Measurements from ENCODE around the gene ZNF174. TPM values are rescaled to one million over a fixed set of nuclear protein-coding genes. Genes with fewer than 3 reads are reported as not detected.

ZNF174 gene
- total RNA-seq, 1 experiment from 2014 or later: 9.5 TPM

DNA sequence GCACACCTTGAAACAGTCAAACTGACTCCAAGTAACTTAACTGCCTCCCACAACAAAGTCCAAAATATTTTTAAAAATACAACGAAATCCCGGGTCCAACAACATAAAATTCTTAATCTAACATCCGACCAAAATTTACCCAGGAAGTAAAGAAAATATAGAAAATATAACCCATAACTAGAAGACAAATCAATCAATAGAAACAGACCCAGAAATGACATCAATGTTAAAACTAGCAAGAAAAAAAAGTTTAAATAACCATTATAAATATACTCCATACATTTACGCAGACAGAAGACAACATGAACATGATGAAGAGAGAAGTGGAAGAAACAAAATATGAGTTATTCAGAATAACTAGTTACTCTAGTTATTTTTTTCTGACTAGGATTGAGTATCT lies 38.6 kb downstream of the ZNF174 start:
- ChIA-PET CTCF (no interaction called here), POLR2A (ENCODE audit: unreplicated experiment) (no interaction called here)
- no peak for DNase-seq
- Histone ChIP-seq H4K20me1 (ENCODE audit: low read length) (no peaks in the 10 kb centered on the region), H3K27ac (ENCODE audit: low read length) (no peak overlapping the region), H3K4me2 (ENCODE audit: low read length) (no peak overlapping the region), H3K4me3 (ENCODE audit: low read length) (no peak overlapping the region), H3K4me1 (ENCODE audit: insufficient read depth, low read length) (no peaks in the 10 kb centered on the region), H3K36me3 (ENCODE audit: low read depth, low read length) (no peaks in the 10 kb centered on the region), H3K9me3 (ENCODE audit: low read length) (no peaks in the 10 kb centered on the region), H3K27me3 (ENCODE audit: low read length) (no peaks in the 10 kb centered on the region), H2AFZ (ENCODE audit: low read length) (no peak overlapping the region), H3K9ac (ENCODE audit: low read length) (no peak overlapping the region), H3K9me2 (replicated peaks; ENCODE audit: low read length) (no peaks in the 10 kb centered on the region), H3K79me2 (ENCODE audit: low read length) (no peaks in the 10 kb centered on the region), H3F3A (ENCODE audit: low read length, unreplicated experiment) (no peaks in the 10 kb centered on the region)
- no TSS peak for BruUV-seq (replicated peaks)
- ATAC-seq: no peak
- intact Hi-C loops (cut with micrococcal nuclease): no loop called here
- TF ChIP-seq EZH2 (IDR thresholded peaks at IDR 0.05; ENCODE audit: low read length, unreplicated experiment): no peak
- no peak for TF ChIP-seq EZH2phosphoT487 (IDR thresholded peaks at IDR 0.05; ENCODE audit: borderline replicate concordance, low read length)
- TF ChIP-seq, protein P1, sequence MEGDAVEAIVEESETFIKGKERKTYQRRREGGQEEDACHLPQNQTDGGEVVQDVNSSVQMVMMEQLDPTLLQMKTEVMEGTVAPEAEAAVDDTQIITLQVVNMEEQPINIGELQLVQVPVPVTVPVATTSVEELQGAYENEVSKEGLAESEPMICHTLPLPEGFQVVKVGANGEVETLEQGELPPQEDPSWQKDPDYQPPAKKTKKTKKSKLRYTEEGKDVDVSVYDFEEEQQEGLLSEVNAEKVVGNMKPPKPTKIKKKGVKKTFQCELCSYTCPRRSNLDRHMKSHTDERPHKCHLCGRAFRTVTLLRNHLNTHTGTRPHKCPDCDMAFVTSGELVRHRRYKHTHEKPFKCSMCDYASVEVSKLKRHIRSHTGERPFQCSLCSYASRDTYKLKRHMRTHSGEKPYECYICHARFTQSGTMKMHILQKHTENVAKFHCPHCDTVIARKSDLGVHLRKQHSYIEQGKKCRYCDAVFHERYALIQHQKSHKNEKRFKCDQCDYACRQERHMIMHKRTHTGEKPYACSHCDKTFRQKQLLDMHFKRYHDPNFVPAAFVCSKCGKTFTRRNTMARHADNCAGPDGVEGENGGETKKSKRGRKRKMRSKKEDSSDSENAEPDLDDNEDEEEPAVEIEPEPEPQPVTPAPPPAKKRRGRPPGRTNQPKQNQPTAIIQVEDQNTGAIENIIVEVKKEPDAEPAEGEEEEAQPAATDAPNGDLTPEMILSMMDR (conservative IDR thresholded peaks at IDR 0.05; ENCODE audit: low read depth, low read length): no peak

DNA sequence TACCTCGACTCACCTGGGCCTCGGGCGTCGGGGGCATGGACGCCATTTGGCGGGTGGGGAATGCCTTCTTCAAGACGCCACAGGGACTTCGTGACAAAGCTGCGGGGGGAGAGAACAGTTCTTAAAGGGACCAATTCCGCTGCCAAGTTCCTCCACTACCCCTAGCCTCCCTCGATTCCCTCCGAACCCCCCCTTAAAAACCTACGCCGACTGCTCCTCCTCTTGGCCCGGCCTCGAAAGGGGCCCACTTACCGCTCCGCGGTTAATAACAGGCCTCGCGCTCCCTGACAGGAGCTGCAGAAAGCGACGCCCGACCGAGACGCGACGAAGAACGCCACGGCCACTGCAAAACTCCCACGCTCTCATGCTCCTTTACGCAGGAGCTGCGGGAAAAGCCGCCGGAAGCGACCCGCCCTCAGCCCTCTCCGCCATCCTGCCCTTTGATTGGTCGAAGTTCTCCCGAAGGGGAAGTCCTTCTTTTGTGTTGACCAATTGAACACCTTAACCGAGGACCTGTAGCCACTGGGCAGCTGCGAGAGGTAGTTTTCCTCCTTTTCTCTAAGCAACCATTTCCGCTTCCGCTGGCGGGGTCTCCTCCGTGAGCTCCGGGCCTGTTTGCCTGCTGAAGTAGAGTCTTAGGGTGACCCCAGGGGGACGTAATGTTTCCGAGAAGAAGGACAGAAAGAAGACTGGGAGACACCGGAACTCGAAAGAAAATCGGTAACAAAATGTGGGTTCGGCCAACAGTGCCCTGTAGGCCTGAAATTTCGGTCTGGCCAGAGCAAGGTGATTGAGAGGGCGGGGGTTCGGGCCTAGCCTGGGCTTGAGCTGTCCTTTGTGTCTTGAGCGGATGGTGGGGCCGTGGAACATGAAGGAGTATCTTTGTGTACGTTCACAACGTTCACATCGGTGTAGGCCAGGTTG lies 42.4 kb downstream of the ZNF174 start, which contains the start of the genes NAA60 and ZNF597:
NAA60 (plus strand) TSS at position 573 of the 924 bp plus-strand sequence. CDS start 32,548 bp downstream, outside the sequence.
ZNF597 (minus strand) TSS at position 397 of the 924 bp plus-strand sequence; CDS start at position 46, 351 bp downstream.
- no peak for ATAC-seq
- Histone ChIP-seq H3K4me3 (ENCODE audit: low read length) (no peak within 1 kb of the TSS), H3K4me2 (ENCODE audit: low read length) (no peak within 1 kb of the TSS), H3K4me1 (ENCODE audit: insufficient read depth, low read length) (no peaks in the 10 kb centered on the region), H3K36me3 (ENCODE audit: low read depth, low read length) (no peaks in the 10 kb centered on the region), H4K20me1 (ENCODE audit: low read length) (no peaks in the 10 kb centered on the region), H3K27ac (ENCODE audit: low read length) (no peak within 1 kb of the TSS), H3K9ac (ENCODE audit: low read length) (no peak within 1 kb of the TSS), H3K9me3 (ENCODE audit: low read length) (no peaks in the 10 kb centered on the region), H2AFZ (ENCODE audit: low read length) (no peak within 1 kb of the TSS), H3K27me3 (ENCODE audit: low read length) (no peaks in the 10 kb centered on the region), H3F3A (ENCODE audit: low read length, unreplicated experiment) (no peaks in the 10 kb centered on the region), H3K79me2 (ENCODE audit: low read length) (no peaks in the 10 kb centered on the region), H3K9me2 (replicated peaks; ENCODE audit: low read length) (no peaks in the 10 kb centered on the region)
- CTCF ChIA-PET: no interaction called here
- TF ChIP-seq EZH2phosphoT487 (IDR thresholded peaks at IDR 0.05; ENCODE audit: borderline replicate concordance, low read length): no peak
- TF ChIP-seq, protein P1 (conservative IDR thresholded peaks at IDR 0.05; ENCODE audit: low read depth, low read length): no peak
- TF ChIP-seq EZH2 (IDR thresholded peaks at IDR 0.05; ENCODE audit: low read length, unreplicated experiment): no peak
- BruUV-seq (replicated peaks): no TSS peak
- POLR2A ChIA-PET (ENCODE audit: unreplicated experiment): no interaction called here
- intact Hi-C loops (cut with micrococcal nuclease): no loop called here
- no peak for DNase-seq

GRCh38 chr16:3444032-3444388 lies 43.0 kb downstream of the ZNF174 start:
- TF ChIP-seq, protein P1 (conservative IDR thresholded peaks at IDR 0.05; ENCODE audit: low read depth, low read length): no peak
- TF ChIP-seq EZH2 (IDR thresholded peaks at IDR 0.05; ENCODE audit: low read length, unreplicated experiment) (no peak), EZH2phosphoT487 (IDR thresholded peaks at IDR 0.05; ENCODE audit: borderline replicate concordance, low read length) (no peak)
- Histone ChIP-seq H3K9me2 (replicated peaks; ENCODE audit: low read length) (no peaks in the 10 kb centered on the region), H3K27ac (ENCODE audit: low read length) (no peak overlapping the region), H3K27me3 (ENCODE audit: low read length) (no peaks in the 10 kb centered on the region), H3K4me3 (ENCODE audit: low read length) (no peak overlapping the region), H3F3A (ENCODE audit: low read length, unreplicated experiment) (no peaks in the 10 kb centered on the region), H3K9ac (ENCODE audit: low read length) (no peak overlapping the region), H2AFZ (ENCODE audit: low read length) (no peak overlapping the region), H3K36me3 (ENCODE audit: low read depth, low read length) (no peaks in the 10 kb centered on the region), H3K9me3 (ENCODE audit: low read length) (no peaks in the 10 kb centered on the region), H3K4me2 (ENCODE audit: low read length) (no peak overlapping the region), H4K20me1 (ENCODE audit: low read length) (no peaks in the 10 kb centered on the region), H3K4me1 (ENCODE audit: insufficient read depth, low read length) (no peaks in the 10 kb centered on the region), H3K79me2 (ENCODE audit: low read length) (no peaks in the 10 kb centered on the region)
- intact Hi-C loops (cut with micrococcal nuclease): no loop called here
- no TSS peak for BruUV-seq (replicated peaks)
- DNase-seq (no peak), ATAC-seq (no peak)
- POLR2A ChIA-PET (ENCODE audit: unreplicated experiment): no interaction called here
- CTCF ChIA-PET: no interaction called here

Data from PC-3 (cell line).